GM19023 (cell line): ENCODE measurements around the gene TUBA4A.
"Not testable (repeated sequence)": the region's sequence is repeated elsewhere in the genome, so short reads cannot be mapped to it uniquely, and the experiment has no call there.

Source experiments
- ATAC-seq: cut with Tn5 transposase; IDR thresholded peaks from one replicate; pipeline ENCODE4 v1.9.1; 2021; ENCODE audit warnings: mild to moderate bottlenecking, moderate library complexity; ENCODE audit not compliant: unreplicated experiment

The TUBA4A gene

DNA sequence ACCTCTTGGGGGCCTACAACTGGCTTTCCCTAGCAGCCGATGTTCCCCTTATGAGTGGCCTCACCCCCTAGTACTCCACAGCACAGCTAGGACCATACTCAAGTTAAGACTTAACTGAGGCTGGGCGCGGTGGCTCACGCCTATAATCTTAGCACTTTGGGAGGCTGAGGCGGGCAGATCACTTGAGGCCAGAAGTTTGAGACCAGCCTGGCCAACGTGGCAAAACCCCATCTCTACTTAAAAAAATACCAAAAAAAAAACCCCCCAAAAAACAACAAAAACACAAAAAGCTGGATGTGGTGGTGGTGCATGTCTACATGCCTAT, 33.4 kb upstream of the TUBA4A start:
- ATAC-seq: not testable (repeated sequence)

DNA sequence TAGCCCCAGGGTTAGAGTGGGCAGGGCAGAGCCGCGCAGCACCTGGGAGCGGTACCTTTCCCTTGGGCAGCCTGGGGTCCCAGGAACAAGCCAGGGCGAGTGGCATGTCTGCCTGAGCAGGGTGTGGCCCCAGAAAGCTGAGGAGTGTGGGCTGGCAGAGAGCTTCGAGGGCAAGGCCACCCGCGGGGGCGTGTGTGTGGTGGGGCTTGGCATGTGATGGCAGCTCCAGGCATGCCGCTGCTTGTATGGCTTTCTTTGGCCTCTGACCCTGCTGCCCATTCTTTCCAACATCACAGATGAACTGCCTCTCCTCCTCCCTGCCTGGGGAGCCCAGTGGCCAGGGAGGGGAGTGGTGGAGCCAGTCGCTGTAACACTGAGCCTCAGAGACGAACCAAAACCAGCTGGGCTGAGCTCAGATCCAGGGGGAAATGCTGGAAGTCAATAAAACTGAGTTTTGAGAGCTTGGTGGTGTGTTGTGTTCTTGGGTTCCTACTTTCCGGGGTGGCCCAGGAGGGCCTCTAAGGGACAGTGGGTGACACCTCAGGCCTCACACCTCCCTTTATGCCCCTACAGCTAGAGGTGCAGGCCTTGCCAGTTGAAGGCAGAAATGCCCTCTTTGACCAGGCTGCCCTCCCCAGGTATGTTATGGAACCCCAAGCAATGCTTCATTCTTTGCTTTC, 32.9 kb upstream of the TUBA4A start:
- no peak for ATAC-seq

DNA sequence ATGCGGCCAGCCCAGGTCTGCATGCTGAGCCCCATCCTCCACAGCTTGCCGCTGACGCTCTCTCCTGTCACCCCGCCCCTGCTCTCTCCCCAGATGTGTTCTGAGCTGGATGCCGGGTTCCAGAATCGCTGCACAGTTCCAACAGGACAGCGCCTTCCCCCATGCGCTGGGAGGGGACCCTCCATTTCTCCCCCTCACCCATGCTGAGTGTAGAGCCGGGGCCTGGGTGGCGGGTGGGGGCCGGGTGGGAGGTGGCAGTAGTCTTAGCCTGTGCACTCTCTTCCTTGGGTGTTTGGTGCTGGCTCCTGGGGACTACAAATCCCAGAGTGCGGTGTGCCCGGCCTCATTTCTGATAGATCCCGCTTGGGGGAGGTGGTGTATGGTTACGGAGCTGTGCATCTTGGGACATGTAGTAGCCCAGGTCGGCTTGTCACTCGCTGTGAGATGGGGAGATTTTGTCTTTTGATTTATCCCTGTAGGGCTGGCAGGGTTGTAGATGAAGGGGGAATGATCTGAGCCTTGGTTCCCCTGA, 32.2 kb upstream of the TUBA4A start:
- ATAC-seq: no peak

DNA sequence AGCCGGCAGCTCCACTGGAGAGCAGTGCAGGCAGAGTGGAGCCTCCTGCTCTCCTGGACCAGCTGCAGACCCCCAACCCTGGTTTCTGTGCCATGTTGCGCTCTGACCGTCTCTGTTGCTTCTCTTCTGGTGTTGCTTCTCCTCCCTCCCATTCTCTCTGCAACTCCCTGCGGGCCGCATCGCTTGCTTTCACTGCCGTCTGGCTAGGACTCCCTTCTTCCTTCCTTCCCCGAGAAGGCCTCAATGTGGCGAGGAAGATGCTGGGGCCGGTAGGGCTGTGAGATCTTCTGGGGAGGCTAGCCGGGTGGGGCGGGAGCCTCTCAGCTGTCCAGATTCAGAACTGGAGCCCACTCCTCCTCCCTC, 31.6 kb upstream of the TUBA4A start:
- no peak for ATAC-seq

DNA sequence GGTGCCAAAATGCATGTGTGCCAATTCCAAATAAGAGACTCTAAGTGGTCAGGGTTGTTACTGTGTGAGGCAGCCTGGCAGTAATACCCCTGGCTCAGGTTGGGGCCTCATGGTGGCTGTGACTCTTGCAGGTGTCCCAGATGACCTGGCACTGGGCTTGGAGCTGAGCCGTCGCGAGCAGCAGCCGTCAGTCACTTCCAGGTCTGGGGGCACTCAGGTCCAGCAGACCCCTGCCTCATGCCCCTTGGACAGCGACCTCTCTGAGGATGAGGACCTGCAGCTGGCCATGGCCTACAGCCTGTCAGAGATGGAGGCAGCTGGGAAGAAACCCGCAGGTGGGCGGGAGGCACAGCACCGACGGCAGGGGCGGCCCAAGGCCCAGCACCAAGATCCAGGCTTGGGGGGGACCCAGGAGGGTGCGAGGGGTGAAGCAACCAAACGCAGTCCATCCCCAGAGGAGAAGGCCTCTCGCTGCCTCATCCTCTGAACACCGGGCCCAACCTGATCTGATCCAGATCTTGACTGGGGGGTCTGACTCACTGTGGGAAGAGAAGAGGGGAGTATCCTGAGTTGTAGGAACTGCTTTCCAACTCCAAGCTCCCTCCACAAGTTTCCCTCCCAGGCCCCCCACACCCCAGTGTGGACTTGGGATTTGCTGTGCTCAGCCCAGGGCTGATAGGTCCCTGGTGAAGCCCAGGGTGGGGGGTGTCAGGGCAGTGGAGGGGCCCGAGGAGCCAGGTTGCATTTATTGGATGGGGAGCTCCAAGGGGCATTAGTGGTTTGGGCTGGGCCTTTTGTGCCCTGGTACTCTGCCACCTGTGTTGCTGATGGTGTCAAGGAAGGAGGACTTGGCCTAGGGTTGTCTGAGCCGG, 31.0 kb upstream of the TUBA4A start:
- no peak for ATAC-seq

DNA sequence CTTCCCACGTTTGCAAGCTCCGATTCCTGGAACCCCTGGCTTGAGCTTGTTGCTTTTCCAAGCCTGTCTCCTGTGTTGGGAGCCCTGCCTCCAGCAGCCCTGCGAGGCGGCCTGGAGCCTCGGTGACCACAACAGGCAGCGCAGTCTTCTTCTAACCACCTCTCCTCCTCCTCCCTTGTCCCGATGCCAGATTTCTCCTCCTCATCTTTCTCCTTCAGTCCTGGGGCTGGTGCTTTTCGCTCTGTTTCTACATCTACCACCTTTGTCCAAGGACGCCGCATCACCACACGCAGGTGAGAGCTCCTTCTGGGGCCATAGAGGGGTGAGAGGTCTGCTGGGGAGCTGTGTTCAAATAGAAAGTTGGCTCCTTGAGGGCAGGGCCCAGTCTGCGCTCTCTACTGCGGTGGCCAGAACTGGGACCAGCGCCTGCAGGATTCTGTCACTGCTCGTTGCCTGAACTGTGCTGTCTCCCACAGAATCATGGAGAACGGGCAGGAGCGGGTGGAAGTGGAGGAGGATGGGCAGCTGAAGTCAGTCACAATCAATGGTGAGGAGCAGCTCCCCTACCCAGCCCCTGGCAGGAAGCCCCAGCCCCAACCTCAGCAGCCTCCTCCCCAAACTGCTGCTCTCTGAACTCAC, 29.3 kb upstream of the TUBA4A start:
- ATAC-seq: no peak

DNA sequence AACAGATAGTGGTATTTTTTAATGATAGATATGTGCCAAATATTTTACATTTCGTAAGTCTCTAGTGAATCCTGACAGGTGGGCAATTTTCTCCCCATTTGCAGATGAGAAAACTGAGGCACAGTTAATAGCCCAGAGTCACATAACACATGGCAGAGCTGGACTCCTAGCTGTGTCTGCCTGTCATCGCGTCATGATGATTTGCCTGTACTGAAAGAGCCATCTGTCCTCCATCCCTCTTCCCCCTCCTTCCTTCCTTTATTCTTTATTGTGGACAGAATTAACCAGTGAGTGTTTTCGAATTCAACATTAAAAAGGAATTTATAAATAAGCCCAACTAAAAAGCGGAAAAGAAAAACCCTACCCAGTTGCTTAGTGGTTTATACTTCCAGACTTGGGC, 28.7 kb upstream of the TUBA4A start:
- no peak for ATAC-seq

DNA sequence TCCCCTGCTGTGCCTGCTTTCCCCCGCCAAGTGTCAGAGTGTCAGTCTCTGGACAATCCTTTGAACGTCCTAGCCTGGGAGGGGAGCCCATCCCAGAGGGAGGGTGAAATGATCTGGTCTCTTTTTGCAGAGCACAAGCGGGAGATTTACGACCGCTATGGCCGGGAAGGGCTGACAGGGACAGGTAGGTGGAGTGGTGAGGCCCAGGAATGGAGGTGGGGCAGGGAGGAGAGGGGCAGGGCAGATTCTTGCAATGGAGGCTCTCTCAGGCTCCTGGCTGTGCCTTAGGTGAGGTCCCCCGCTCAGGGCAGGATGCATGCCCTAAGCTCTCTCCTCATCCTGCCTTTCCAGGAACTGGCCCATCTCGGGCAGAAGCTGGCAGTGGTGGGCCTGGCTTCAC, 27.9 kb upstream of the TUBA4A start:
- no peak for ATAC-seq

DNA sequence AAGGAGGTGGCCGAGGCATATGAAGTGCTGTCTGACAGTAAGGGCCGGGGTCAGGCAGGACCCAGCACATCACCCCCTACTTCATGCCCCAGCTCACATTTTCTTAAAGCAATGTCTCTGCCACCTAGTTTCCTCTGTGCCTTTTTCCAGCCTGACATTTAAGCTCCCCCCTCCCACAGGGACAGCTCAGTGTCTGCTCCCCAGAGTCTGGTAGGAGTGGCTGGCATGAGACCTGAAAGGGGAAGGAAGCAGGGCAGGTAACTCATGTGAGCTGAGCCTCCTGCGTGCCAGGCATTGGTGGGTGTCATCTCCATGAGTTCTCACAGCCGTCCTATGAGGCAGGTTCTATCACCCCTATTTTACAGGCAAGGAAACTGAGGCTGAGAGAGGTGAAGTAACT, 26.9 kb upstream of the TUBA4A start:
- ATAC-seq: no peak

DNA sequence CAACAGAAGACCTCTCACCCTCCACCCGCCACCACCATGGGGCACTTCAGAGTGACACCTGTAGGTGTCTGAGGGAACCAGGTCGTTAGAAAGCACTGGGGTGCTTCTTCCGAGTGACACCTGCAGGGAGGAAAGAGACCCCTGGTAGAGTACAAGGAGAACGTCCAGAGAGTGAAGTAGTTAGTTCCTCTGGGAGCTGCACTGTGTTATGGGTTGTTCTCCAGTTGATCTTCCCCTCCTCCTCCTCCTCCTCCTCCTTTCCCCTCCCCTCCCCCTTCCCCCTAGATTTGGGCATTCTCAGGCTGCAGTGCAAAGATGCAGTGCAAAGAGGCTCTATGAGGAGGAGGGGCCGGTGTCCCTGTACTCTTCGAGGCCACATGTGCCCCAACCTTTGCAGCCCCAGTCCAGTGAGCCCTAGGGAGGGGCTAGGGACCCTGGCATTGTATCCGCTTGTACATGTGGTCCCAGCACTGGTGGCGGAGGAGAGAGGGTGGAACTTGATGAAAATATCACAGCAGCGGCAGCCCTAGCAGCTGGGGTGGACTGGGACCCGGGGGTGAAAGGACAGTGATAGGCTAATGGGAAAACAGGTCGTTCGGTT, 26.3 kb upstream of the TUBA4A start:
- ATAC-seq: no peak

DNA sequence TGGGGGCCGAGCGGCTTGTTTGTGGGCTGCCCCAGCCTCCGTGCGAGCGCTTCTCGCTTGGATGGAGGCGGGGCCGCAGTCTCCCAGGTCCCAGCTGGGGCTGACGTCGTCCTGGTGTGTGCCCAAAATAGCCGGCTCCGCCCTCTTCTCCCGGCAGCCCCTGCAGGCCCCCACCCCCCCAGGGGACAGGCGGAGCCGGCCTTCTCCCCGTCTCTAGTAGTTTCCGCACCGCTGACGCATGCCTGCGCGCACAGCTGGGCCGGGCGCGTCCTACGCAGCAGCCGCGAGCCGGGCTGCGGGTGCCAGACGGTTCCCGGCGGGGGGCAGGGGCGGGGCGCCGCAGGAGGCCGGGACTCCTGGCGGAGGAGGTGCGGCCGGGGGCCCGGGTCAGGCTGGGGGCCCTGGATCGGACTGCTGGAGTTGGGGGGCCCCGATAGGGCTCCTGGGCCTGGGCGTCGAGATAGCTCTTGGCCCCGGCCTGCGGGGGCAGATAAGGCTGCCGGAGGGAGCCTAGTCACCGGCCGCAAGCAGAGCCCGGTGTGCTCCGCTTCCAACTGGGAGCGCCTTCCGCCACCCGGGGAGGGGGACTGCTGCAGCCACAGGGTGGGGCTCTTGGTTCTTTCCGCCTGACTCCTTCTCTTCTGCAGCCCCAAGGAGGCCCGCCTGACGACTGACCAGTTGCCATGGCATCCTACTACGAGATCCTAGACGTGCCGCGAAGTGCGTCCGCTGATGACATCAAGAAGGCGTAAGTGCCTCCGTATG, 25.6 kb upstream of the TUBA4A start, which contains the start of gene DNAJB2:
Gene DNAJB2, plus strand, starts transcription at position 216 of the 765 bp plus-strand sequence. Its CDS starts 468 bp downstream, at position 684.
- ATAC-seq: peak; percentile 87

DNA sequence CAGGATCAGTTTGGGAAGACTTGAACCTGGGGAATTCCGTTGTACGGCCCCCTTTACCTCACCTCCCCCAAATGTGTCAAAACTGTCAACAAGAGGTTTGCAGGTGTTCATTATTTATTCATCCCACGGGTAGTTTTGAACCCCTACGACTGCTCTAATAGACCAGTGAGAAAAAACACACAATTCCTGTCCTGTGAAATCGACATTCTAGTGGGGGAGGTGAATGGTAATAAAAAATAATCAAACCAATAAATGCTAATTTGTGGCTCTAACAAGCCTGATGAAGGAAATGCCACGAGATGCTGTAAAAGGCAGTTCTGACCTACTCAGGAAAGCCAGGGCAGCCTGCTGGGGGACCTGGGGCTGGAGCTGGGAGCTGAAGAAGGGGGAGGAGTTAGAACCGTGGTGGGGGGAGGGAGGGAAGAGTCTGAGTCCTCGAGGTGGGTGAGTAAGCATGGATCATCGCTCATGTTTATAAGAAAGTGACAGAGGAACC, 25.0 kb upstream of the TUBA4A start:
- no peak for ATAC-seq

DNA sequence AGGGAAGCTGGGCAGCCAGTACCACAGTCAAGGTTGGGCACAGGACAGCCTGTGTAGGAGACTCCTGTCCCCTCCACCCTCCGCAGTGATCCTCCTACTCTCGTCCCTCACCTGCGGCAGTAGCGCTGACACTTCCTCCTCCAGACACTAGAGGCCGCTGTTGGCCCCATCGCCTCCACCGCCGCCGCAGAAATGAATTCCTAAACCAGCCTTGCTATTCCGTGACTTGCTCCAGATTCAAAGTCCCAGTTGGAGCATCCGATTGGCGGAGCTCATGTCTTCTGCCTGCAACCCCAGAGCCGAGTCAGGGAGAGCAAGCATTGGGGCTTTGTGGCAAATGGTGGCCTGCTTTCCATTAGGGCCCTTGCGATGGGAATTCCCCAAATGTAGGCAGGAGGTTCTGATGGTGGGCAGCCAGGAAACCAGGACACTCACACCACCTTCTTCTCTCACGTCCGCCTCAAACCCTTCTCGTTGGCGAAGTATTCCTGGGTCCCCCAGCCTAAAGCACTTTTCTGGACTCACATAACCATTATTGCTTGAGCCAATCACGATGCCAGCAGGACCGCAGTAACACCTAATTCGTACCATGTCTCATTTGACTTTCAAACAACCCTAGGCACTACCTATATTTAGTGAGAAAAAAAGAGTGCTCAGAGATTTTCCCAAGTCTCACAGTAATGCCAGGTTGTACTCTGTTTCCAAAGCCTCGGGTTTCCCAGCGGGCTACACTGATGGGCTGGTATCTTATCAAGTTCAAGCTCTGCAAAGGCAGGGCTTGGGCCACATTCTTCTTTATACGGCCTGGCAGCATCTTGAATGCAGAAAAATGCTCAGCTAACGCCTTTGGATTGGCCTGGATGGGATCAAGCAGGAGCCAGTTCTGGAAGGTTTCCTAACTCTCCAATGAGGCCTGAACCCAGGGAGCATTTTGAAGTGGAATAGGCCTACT, 24.3 kb upstream of the TUBA4A start:
- no peak for ATAC-seq

DNA sequence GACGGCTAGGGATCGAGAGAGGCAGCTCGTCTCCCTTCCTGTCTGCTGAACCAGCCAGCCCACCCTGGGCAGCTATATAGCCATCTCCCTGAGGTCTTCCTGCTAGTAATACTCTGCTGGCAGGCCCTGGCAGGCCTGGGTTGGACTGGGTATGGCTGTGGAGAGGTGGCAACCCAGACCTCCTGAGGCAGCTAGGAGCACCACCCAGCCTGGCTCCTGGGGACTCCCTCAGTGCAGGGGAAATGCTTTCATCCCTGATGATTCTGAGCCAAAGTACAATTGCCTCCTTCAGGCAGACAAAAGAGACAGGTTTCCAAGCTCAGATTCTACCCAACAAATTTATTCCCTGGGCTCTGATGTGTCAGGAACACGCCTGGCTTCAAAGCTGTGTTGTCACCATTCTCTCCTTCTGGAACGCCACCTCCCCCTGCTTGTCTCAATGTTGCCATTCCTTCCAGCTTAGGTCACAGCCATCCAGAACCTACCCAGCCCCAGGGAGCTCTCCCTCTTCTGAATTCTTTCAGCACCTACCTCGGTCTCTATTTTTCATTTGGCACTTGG, 20.7 kb upstream of the TUBA4A start:
- ATAC-seq: no peak

DNA sequence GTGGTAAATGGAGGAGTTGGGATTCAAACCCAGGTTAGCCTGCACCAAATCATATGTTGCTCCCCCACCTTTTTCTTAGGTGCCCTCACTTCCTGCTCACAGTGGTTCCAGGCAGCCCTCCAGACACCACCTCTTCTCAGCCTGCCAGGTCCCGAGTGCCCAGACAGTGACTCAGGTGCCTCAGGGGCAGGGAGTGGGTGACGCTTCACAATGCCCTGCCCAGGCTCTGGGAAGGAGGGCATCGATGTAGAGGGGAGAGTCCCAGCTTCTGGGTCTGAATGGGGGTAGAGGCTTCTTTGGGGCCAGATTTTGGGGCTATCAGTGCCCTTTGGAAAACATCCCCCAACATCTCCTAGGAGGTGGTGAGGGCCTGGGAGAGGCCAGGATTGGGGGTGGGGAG, 20.2 kb upstream of the TUBA4A start:
- ATAC-seq: no peak

DNA sequence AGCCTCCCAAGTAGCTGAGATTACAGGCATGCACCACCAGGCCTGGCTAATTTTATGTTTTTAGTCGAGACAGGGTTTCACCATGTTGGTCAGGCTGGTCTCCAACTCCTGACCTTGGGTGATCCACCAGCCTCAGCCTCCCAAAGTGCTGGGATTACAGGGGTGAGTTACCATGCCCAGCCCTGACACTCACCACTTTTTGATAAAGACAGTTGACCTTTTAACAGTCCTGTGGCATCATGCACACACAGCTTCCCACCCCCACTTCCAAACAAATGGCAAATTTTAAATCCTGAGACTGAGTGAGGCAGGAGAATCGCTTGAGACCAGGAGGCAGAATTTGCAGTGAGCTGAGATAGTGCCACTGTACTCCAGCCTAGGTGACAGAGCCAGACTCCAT, 19.3 kb upstream of the TUBA4A start:
- ATAC-seq: no peak

DNA sequence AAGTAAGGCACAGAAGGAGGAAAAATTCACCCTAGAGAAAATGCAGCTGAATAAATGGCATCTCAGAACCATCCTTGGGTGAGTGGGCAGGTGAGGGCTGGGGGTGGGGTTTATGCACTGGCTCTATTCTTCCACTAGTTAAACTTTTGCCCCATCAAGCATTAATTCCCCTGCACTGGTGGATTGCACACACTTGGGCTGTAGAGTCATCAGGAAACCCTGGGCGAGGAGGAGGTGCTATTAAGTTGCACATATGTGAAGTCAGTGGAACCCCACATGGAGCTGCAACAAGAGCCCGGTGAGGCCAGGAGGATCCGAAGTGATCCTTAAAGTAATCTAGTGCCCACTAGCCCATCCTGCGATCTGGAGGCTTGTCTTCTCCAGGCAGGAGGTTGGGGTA, 18.6 kb upstream of the TUBA4A start:
- no peak for ATAC-seq

DNA sequence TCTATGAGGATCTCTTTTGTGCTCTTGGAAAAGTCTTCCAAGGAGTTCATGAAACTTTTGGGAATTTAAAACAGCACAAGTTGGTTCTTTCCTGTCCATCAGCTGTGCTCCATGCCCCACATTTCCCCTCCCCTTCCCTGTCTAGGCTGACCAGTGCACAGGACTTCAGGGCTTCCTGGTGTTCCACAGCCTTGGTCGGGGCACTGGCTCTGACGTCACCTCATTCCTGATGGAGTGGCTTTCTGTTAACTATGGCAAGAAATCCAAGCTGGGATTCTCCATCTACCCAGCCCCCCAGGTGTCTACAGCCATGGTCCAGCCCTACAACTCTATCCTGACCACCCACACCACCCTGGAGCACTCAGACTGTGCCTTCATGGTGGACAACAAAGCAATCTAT, 17.3 kb upstream of the TUBA4A start:
- ATAC-seq: no peak

DNA sequence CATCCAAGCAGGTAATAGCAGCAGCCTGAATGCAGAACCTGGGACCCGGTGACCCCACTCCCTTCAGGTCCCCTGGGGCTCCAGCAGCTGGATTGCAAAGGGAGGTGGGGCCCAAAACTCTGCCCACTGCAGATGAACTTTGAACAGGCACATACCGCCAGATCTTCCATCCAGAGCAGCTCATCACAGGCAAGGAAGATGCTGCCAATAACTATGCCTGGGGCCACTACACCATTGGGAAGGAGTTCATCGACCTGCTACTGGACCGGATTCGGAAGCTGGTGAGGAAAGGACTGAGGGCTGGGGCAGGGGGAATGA, 16.3 kb upstream of the TUBA4A start:
- ATAC-seq: no peak
